PFSK-1 (cell line): ENCODE measurements around the gene HACD4.

Source experiments
- FOXP2 ChIP-seq: optimal IDR thresholded peaks from 2 replicates; pipeline ENCODE3; 2011; ENCODE audit warnings: borderline replicate concordance, control low read depth, inconsistent platforms; ENCODE audit not compliant: insufficient read depth; ENCODE audit errors: extremely low read length, extremely low read depth
- POLR2AphosphoS5 ChIP-seq: IDR thresholded peaks from 2 replicates; pipeline ENCODE4 v1.6.1; 2012; ENCODE audit warnings: low read depth, mild to moderate bottlenecking, control low read depth, low read length, moderate library complexity
- SIN3A ChIP-seq: IDR thresholded peaks from 2 replicates; pipeline ENCODE4 v1.6.1; 2012; ENCODE audit warnings: mild to moderate bottlenecking, low read length, moderate library complexity, borderline replicate concordance; ENCODE audit not compliant: insufficient read depth
- TAF1 ChIP-seq: IDR thresholded peaks from 2 replicates; pipeline ENCODE4 v1.6.1; 2012; ENCODE audit warnings: low read length, control low read depth, borderline replicate concordance; ENCODE audit not compliant: insufficient read depth
- TF ChIP-seq, protein P1 (sequence below), 2 experiments: IDR thresholded peaks; 2 replicates each; pipeline versions ENCODE4 v1.6.1 to v1.8.0; 2011 to 2012; ENCODE audit warnings: low read depth in 2 of 2, low read length in 2 of 2, control low read depth in 1 of 2, inconsistent platforms in 1 of 2, mild to moderate bottlenecking in 1 of 2, moderate library complexity in 1 of 2; ENCODE audit not compliant: insufficient read depth in 1 of 2

Gene HACD4

DNA sequence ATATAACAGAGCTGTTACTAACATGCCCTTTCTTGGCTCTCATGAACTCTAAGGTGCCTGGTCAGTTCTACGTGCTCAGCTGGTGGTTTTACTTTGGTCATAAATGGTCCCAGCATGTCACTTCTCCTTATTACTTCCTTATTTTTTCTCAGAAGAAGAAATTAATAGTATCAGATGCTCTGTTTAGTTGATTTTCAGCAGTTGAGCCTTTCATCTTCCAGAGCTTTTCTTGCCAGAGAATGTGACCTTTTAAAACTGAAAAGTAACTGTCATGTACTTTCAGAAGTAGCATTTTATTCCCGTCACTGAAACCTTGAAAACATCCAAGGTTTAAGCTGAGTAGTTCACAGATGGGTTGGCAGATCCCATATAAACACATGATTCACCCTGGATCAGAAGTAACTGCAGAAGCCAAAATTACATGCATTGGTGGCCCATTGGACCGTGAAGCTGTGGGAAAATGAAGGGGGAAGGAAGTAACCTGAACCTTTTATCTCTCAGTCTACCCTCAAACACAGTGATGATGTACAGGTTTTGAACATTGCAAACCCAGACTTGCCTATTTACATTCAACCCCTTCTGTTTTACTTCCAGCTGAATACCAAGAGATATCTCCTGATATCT is 50.5 kb downstream of the HACD4 start:
- TF ChIP-seq TAF1 (no peak), FOXP2 (no peak), POLR2AphosphoS5 (no peak), SIN3A (no peak)
- TF ChIP-seq, protein P1, sequence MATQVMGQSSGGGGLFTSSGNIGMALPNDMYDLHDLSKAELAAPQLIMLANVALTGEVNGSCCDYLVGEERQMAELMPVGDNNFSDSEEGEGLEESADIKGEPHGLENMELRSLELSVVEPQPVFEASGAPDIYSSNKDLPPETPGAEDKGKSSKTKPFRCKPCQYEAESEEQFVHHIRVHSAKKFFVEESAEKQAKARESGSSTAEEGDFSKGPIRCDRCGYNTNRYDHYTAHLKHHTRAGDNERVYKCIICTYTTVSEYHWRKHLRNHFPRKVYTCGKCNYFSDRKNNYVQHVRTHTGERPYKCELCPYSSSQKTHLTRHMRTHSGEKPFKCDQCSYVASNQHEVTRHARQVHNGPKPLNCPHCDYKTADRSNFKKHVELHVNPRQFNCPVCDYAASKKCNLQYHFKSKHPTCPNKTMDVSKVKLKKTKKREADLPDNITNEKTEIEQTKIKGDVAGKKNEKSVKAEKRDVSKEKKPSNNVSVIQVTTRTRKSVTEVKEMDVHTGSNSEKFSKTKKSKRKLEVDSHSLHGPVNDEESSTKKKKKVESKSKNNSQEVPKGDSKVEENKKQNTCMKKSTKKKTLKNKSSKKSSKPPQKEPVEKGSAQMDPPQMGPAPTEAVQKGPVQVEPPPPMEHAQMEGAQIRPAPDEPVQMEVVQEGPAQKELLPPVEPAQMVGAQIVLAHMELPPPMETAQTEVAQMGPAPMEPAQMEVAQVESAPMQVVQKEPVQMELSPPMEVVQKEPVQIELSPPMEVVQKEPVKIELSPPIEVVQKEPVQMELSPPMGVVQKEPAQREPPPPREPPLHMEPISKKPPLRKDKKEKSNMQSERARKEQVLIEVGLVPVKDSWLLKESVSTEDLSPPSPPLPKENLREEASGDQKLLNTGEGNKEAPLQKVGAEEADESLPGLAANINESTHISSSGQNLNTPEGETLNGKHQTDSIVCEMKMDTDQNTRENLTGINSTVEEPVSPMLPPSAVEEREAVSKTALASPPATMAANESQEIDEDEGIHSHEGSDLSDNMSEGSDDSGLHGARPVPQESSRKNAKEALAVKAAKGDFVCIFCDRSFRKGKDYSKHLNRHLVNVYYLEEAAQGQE (IDR thresholded peaks at IDR 0.05; ENCODE audit: insufficient read depth in 1 of 2, low read depth in 2 of 2, low read length in 2 of 2), result no peak

DNA sequence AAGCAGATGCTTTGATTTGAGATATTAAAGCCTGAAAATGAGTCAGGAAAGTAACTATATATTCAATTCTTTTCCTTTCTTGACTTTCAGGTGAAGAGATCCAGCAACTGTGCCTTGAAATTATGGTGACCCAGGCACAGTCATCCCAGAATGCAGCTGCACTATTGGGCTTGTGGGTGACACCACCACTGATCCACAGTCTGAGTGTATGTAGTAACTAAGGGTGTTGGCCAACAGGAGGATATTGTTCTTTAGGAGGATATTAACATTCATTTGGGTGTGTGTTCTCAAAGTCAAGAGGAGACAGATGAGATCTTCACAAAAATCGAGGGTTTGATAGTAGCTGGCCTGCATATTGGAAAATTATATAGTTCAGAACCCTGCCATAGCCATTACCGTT is 53.2 kb downstream of the HACD4 start:
- no peak for TF ChIP-seq SIN3A
- TF ChIP-seq, protein P1 (IDR thresholded peaks at IDR 0.05; ENCODE audit: insufficient read depth in 1 of 2, low read depth in 2 of 2, low read length in 2 of 2), result no peak

GRCh38 chr9:20972684-20973083 is 58.8 kb downstream of the HACD4 start:
- no peak for TF ChIP-seq FOXP2
- no peak for TF ChIP-seq TAF1
- TF ChIP-seq SIN3A, result no peak
- TF ChIP-seq, protein P1 (IDR thresholded peaks at IDR 0.05; ENCODE audit: insufficient read depth in 1 of 2, low read depth in 2 of 2, low read length in 2 of 2), result no peak
- TF ChIP-seq POLR2AphosphoS5, result no peak

GRCh38 chr9:20962536-20963225 is 68.8 kb downstream of the HACD4 start:
- TF ChIP-seq FOXP2 (no peak), POLR2AphosphoS5 (no peak), TAF1 (no peak), SIN3A (no peak)
- TF ChIP-seq, protein P1 (IDR thresholded peaks at IDR 0.05; ENCODE audit: insufficient read depth in 1 of 2, low read depth in 2 of 2, low read length in 2 of 2), result no peak
